HG03196 (cell line): ENCODE data around the gene SP3.

ENCODE experiments used
- ATAC-seq: cut with Tn5 transposase; IDR thresholded peaks from one replicate; pipeline ENCODE4 v1.9.1; 2021; ENCODE audit not compliant: unreplicated experiment

SP3 gene

GRCh38 chr2:173997269-173997668 lies 32.1 kb upstream of the SP3 start:
- peak; percentile 79 for ATAC-seq

GRCh38 chr2:173996766-173997165 lies 31.6 kb upstream of the SP3 start:
- ATAC-seq, result no peak

- ATAC-seq, result no peak
Observed at GRCh38 chr2:173993459-173993858, 28.3 kb upstream of the SP3 start.

GRCh38 chr2:173991856-173992588 lies 26.8 kb upstream of the SP3 start:
- no peak for ATAC-seq

GRCh38 chr2:173990970-173991819 lies 26.0 kb upstream of the SP3 start:
- ATAC-seq, result peak; percentile 63

- ATAC-seq, result no peak
Observed at GRCh38 chr2:173990245-173990644, 25.1 kb upstream of the SP3 start.

GRCh38 chr2:173989884-173990215 lies 24.7 kb upstream of the SP3 start:
- no peak for ATAC-seq

GRCh38 chr2:173989160-173989883 lies 24.1 kb upstream of the SP3 start:
- ATAC-seq, result no peak

- ATAC-seq, result no peak
Observed at GRCh38 chr2:173986805-173987204, 21.6 kb upstream of the SP3 start.

- ATAC-seq, result no peak
Observed at GRCh38 chr2:173985605-173985992, 20.4 kb upstream of the SP3 start.

- ATAC-seq, result no peak
Observed at GRCh38 chr2:173984866-173985604, 19.9 kb upstream of the SP3 start.

- no peak for ATAC-seq
Observed at GRCh38 chr2:173983391-173983871, 18.3 kb upstream of the SP3 start.

- ATAC-seq, result no peak
Observed at GRCh38 chr2:173982918-173983317, 17.7 kb upstream of the SP3 start.

- no peak for ATAC-seq
Observed at GRCh38 chr2:173982182-173982714, 17.1 kb upstream of the SP3 start.

GRCh38 chr2:173981520-173981919 lies 16.3 kb upstream of the SP3 start:
- no peak for ATAC-seq

GRCh38 chr2:173979751-173980351 lies 14.7 kb upstream of the SP3 start:
- no peak for ATAC-seq

- no peak for ATAC-seq
Observed at GRCh38 chr2:173978447-173978846, 13.3 kb upstream of the SP3 start.

- no peak for ATAC-seq
Observed at GRCh38 chr2:173972636-173973035, 7.5 kb upstream of the SP3 start.

GRCh38 chr2:173972165-173972564 lies 7.0 kb upstream of the SP3 start:
- ATAC-seq, result no peak

- ATAC-seq, result no peak
Observed at GRCh38 chr2:173970516-173970924, 5.3 kb upstream of the SP3 start.
